Trophoblast cell (in vitro differentiated cells and primary cell): Measurements from ENCODE around the gene CSMD2.

Experiments used
- DNase-seq, 2 donors: peaks; one replicate each; pipeline ENCODE4 v3.0.0-alpha.2; 2016
- H2AFZ ChIP-seq: 2 replicates; pipeline ENCODE4 v1.6.1; 2013; ENCODE audit warnings: low read length, moderate library complexity, mild to moderate bottlenecking; ENCODE audit not compliant: insufficient read depth, poor library complexity
- H2AK5ac ChIP-seq: 2 replicates; pipeline ENCODE4 v1.6.1; 2013; ENCODE audit warnings: mild to moderate bottlenecking, low read length
- H2BK120ac ChIP-seq: 2 replicates; pipeline ENCODE4 v1.6.1; 2013; ENCODE audit warnings: low read length, mild to moderate bottlenecking, moderate library complexity; ENCODE audit not compliant: insufficient read depth, poor library complexity
- H2BK12ac ChIP-seq: 2 replicates; pipeline ENCODE4 v1.6.1; 2013; ENCODE audit warnings: mild to moderate bottlenecking, low read length, moderate library complexity
- H2BK5ac ChIP-seq: 2 replicates; pipeline ENCODE4 v1.6.1; 2013; ENCODE audit warnings: low read length, low read depth, moderate library complexity, mild to moderate bottlenecking; ENCODE audit not compliant: poor library complexity
- H3K14ac ChIP-seq: 2 replicates; pipeline ENCODE4 v1.6.1; 2013; ENCODE audit warnings: mild to moderate bottlenecking, low read length
- H3K18ac ChIP-seq: 2 replicates; pipeline ENCODE4 v1.6.1; 2013; ENCODE audit warnings: mild to moderate bottlenecking, low read length
- H3K23ac ChIP-seq: 2 replicates; pipeline ENCODE4 v1.6.1; 2013; ENCODE audit warnings: low read length
- H3K27ac ChIP-seq: 2 replicates; pipeline ENCODE4 v1.5.1; 2013; ENCODE audit warnings: low read depth, mild to moderate bottlenecking, inconsistent platforms, low read length, moderate library complexity
- H3K27me3 ChIP-seq: 2 replicates; pipeline ENCODE4 v1.6.1; 2013; ENCODE audit warnings: inconsistent platforms, mild to moderate bottlenecking, low read length, moderate library complexity; ENCODE audit not compliant: insufficient read depth
- H3K36me3 ChIP-seq, 2 experiments: 1 replicate in 1 of 2; 2 replicates in 1 of 2; pipeline ENCODE4 v1.6.1; 2013; ENCODE audit warnings: low read length in 2 of 2, mild to moderate bottlenecking in 2 of 2, moderate library complexity in 1 of 2; ENCODE audit not compliant: insufficient read depth in 2 of 2, control insufficient read depth in 1 of 2
- H3K4ac ChIP-seq: 2 replicates; pipeline ENCODE4 v1.6.1; 2013; ENCODE audit warnings: low read depth, mild to moderate bottlenecking, low read length, moderate library complexity
- H3K4me1 ChIP-seq, 2 experiments: 1 replicate in 1 of 2; 2 replicates in 1 of 2; pipeline ENCODE4 v1.6.1; 2013; ENCODE audit warnings: low read length in 2 of 2, mild to moderate bottlenecking in 2 of 2, moderate library complexity in 1 of 2; ENCODE audit not compliant: insufficient read depth in 2 of 2, control insufficient read depth in 1 of 2
- H3K4me2 ChIP-seq: 2 replicates; pipeline ENCODE4 v1.6.1; 2013; ENCODE audit warnings: inconsistent platforms, mild to moderate bottlenecking, low read length, moderate library complexity
- H3K4me3 ChIP-seq: 2 replicates; pipeline ENCODE4 v1.5.1; 2013; ENCODE audit warnings: mild to moderate bottlenecking, low read depth, low read length, inconsistent platforms
- H3K79me1 ChIP-seq: one replicate; pipeline ENCODE4 v1.6.1; 2013; ENCODE audit warnings: low read length
- H3K79me2 ChIP-seq: 2 replicates; pipeline ENCODE4 v1.6.1; 2013; ENCODE audit warnings: low read length, mild to moderate bottlenecking; ENCODE audit not compliant: control insufficient read depth, insufficient read depth, poor library complexity
- H3K9ac ChIP-seq: 2 replicates; pipeline ENCODE4 v1.6.1; 2013; ENCODE audit warnings: mild to moderate bottlenecking, low read length
- H3K9me3 ChIP-seq: 2 replicates; pipeline ENCODE4 v1.6.1; 2013; ENCODE audit warnings: low read depth, mild to moderate bottlenecking, control low read depth, inconsistent platforms, low read length; ENCODE audit not compliant: insufficient read depth
- H4K12ac ChIP-seq: 2 replicates; pipeline ENCODE4 v1.6.1; 2013; ENCODE audit warnings: low read depth, mild to moderate bottlenecking, low read length, moderate library complexity
- H4K8ac ChIP-seq: 2 replicates; pipeline ENCODE4 v1.6.1; 2013; ENCODE audit warnings: low read depth, mild to moderate bottlenecking, low read length, moderate library complexity
- H4K91ac ChIP-seq: one replicate; pipeline ENCODE4 v1.6.1; 2013; ENCODE audit warnings: low read depth, mild to moderate bottlenecking, low read length, moderate library complexity
- WGBS: extraction: QIAGEN DNeasy Blood & Tissue Kit; methylation state at CpG from one replicate; pipeline ENCODE4 v1.1.7; 2013; ENCODE audit warnings: missing lambda C conversion rate; ENCODE audit not compliant: insufficient read length, insufficient coverage; ENCODE audit errors: extremely low coverage; 5-methylcytosine and 5-hydroxymethylcytosine counted together

CSMD2 gene

DNA sequence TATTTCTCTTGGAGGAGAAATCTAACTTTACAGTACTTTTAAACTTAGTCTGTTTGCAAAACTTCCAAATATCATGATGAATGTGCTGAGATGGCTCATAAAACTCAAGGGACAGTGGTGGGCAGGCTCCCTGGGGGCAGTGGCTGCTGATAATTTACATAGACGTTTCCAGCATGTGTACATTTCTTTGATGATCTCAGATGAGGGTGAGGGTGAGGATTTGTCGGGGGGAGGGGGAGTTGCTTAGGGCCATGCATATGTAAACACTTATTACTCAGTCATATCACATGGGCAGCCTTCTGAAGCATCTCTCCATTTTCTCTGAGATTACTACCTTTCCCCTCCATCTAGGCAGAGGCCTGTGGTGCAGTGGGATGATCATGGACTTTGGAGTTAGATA, 454.1 kb downstream of the CSMD2 start:
- Histone ChIP-seq H3K9me3 (peaks cover 2% of the 10 kb centered on the region), H2BK12ac (no peak overlapping the region), H3K27ac (no peak overlapping the region), H2BK5ac (no peak overlapping the region), H3K79me1 (no peaks in the 10 kb centered on the region), H2AFZ (no peak overlapping the region), H4K8ac (no peak overlapping the region), H3K23ac (no peak overlapping the region), H3K14ac (no peak overlapping the region), H2AK5ac (no peak overlapping the region), H3K4me3 (no peak overlapping the region), H3K4me2 (no peak overlapping the region), H4K91ac (no peak overlapping the region), H3K4me1 (peaks cover 4 to 7% of the 10 kb centered on the region in 2 experiments), H3K18ac (no peak overlapping the region), H4K12ac (no peak overlapping the region), H2BK120ac (no peak overlapping the region), H3K9ac (no peak overlapping the region), H3K79me2 (no peaks in the 10 kb centered on the region), H3K27me3 (no peaks in the 10 kb centered on the region), H3K36me3 (no peaks in the 10 kb centered on the region), H3K4ac (no peak overlapping the region)
- WGBS: no CpG with 5 or more reads among the region's 2 CpGs
- peak in 1 of 2 donors; percentile 14 for DNase-seq

DNA sequence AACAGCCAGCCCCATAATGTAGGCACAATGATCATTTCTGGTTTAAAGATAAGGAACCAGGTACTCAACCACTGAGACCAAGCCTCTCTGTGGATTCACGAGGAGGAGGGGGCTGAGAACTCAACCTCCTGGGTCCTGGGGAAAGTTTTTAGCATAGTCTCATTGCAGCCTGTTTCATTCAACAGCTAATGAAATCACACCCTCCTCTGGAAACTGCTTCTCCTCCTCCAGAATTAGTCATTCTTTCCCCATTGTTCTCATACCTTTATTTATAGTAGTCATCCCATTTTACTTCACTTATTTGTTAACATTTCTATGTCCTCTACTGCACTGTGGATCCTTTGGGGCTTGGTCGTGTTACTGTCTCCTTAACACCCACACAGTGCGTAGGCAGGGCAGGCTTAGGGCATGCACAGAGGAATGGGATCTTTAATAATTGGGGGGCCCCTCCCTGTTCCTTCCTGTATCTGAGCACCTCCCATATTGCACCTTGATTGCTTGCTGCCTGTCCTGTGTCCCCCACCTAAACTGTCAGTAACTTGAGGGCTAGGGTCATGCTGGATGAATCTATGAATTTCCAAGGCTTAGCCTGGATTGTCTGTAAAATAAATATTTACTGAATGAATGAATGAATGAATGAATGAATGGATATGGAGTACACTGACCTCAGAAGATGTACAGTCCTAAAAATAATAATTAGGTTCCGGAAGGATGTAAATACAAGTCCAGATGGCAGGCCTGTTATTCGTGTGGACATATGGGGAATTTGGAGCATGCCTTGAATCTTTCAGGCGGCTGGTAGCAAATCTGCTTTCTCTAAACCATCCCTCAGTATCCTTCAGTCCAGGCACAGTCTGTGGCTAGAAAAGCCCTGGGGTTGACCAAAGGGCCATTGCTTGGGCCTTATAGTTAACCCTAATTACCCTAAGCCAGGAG, 455.0 kb downstream of the CSMD2 start:
- WGBS: no CpG with 5 or more reads among the region's 6 CpGs
- Histone ChIP-seq H2BK5ac (no peak overlapping the region), H3K9me3 (peaks cover 2% of the 10 kb centered on the region), H3K9ac (no peak overlapping the region), H3K4ac (no peak overlapping the region), H3K4me2 (no peak overlapping the region), H4K8ac (no peak overlapping the region), H3K4me1 (peaks cover 4 to 7% of the 10 kb centered on the region in 2 experiments), H3K27ac (no peak overlapping the region), H2AFZ (no peak overlapping the region), H2BK12ac (no peak overlapping the region), H4K91ac (no peak overlapping the region), H3K27me3 (no peaks in the 10 kb centered on the region), H2AK5ac (no peak overlapping the region), H2BK120ac (no peak overlapping the region), H3K4me3 (no peak overlapping the region), H3K79me2 (no peaks in the 10 kb centered on the region), H3K23ac (no peak overlapping the region), H3K79me1 (no peaks in the 10 kb centered on the region), H4K12ac (no peak overlapping the region), H3K36me3 (no peaks in the 10 kb centered on the region), H3K18ac (no peak overlapping the region), H3K14ac (no peak overlapping the region)
- DNase-seq: no peak

DNA sequence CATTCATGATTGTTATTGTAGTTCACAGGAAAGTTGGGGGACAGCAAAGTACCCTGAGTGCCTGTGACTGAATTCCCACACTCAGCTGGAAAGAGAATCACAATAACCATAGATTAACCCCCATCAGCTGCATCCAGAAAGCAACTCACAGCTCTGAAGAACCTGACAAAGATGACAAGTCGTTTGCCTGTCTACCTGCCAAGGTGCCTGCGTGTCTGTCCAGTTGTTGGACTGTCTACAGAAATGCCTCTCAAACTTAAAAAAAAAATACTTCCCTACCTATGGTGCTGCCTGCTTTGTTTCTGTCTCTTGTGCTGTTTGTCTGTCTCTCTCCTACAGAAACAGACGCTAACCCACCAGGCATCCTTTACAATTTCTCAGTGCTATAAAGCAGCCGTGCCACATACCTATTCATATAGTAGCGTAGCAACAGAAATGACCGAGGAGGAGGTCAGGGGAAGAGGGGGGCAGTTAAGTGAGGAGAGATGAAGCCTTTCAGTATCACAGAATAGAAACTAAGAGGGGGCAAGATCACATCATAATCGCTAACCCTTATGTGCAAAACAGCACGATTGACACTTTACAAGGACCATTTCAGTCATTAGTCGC, 455.8 kb downstream of the CSMD2 start:
- H2AFZ ChIP-seq: no peak overlapping the region
- no peak overlapping the region for H4K12ac ChIP-seq
- no peak overlapping the region for H2BK120ac ChIP-seq
- H2BK12ac ChIP-seq: no peak overlapping the region
- H3K4me2 ChIP-seq: no peak overlapping the region
- no peak overlapping the region for H3K9ac ChIP-seq
- H3K27me3 ChIP-seq: no peaks in the 10 kb centered on the region
- H3K14ac ChIP-seq: no peak overlapping the region
- no peak overlapping the region for H2AK5ac ChIP-seq
- WGBS: no CpG with 5 or more reads among the region's 9 CpGs
- no peak overlapping the region for H3K4me3 ChIP-seq
- no peak overlapping the region for H4K8ac ChIP-seq
- H3K79me1 ChIP-seq: no peaks in the 10 kb centered on the region
- H4K91ac ChIP-seq: no peak overlapping the region
- no peak overlapping the region for H3K27ac ChIP-seq
- H3K36me3 ChIP-seq: no peaks in the 10 kb centered on the region
- no peak overlapping the region for H3K23ac ChIP-seq
- no peak overlapping the region for H3K18ac ChIP-seq
- no peak for DNase-seq
- peaks cover 4 to 7% of the 10 kb centered on the region in 2 experiments for H3K4me1 ChIP-seq
- H3K79me2 ChIP-seq: no peaks in the 10 kb centered on the region
- H2BK5ac ChIP-seq: no peak overlapping the region
- peaks cover 2% of the 10 kb centered on the region for H3K9me3 ChIP-seq
- H3K4ac ChIP-seq: no peak overlapping the region

DNA sequence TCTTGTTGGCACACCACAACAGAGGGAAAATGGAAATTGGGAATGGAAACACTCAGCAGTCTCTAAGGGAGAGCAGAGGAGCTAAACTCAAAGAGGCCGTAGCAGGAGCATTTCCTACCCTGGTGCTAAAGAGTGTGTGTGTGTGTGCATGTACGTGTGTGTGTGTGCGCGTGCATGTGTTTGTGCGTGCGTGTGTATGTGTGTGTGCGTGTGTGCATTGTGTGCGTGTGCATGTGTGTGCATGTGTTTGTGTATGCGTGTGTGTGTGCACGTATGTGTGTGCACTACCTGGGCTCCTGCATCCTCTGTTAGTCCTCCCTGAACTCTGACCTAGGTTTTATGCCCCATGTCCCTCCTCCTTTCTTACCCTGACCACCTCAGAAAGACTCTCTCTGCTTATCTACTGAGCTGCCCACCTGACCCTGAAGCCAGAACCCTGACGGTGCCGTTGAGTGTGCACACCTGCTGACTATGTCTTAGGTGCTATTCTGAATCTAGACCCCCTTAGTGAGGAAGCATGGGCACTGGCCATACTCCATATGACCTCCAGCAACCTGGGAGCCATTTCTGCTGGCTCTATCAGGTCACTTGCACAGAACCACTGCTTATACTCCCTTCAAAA, 458.3 kb downstream of the CSMD2 start:
- Histone ChIP-seq H2AFZ (no peak overlapping the region), H3K18ac (no peak overlapping the region), H3K79me2 (no peaks in the 10 kb centered on the region), H3K4me1 (peaks cover 0 to 3% of the 10 kb centered on the region in 2 experiments), H2AK5ac (no peak overlapping the region), H3K4me3 (no peak overlapping the region), H3K23ac (no peak overlapping the region), H3K14ac (no peak overlapping the region), H3K27ac (no peak overlapping the region), H3K27me3 (no peaks in the 10 kb centered on the region), H2BK5ac (no peak overlapping the region), H3K36me3 (no peaks in the 10 kb centered on the region), H4K91ac (no peak overlapping the region), H4K8ac (no peak overlapping the region), H2BK120ac (no peak overlapping the region), H4K12ac (no peak overlapping the region), H3K4ac (no peak overlapping the region), H2BK12ac (no peak overlapping the region), H3K4me2 (no peak overlapping the region), H3K79me1 (no peaks in the 10 kb centered on the region), H3K9me3 (peaks cover 2% of the 10 kb centered on the region), H3K9ac (no peak overlapping the region)
- DNase-seq: no peak
- no CpG with 5 or more reads among the region's 12 CpGs for WGBS
